Measurements from ENCODE around the gene FTCD. TPM values are rescaled to one million over a fixed set of nuclear protein-coding genes. Genes with fewer than 3 reads are reported as not detected.

The FTCD gene
- total and polyA plus RNA-seq, 9 of the 15 experiments (the other 6 are each of a cell fraction or from before 2014, with no cell fraction given), result 0.11 to 1.6 (median 0.67) TPM; not detected in 5

DNA sequence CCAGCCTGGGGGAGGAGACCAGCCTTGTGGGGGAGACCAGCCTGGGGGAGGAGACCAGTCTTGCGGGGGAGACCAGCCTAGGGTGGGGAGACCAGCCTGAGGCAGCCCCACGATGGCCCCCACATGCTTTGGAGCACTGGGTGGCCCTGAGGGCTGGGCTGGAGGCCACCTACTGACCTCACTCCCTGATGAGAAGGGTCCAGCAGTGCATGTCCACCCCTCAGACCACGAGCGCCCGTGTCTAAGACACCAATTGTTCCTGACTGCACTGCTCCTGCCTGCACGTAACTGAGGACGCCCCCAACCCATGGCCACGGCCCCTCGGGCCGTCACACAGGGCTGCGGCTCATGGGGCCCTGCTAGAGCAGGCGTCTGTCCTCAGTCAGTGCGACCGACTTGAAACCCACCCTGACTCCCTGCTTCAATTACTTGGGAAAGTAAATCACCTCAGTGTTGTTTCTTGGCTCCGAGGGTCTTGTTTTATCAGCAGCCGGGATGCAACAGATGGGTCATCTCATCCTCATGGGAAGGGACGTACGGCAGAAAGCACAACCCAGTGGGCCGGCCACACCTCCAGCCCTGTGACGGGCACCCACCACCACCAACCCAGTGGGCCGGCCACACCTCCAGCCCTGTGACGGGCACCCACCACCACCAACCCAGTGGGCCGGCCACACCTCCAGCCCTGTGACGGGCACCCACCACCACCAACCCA lies 28.7 kb upstream of the FTCD start, which contains the start of gene SPATC1L (continued):
- TF ChIP-seq POLR2H (tag; IDR thresholded peaks at IDR 0.05; ENCODE audit: low read depth) (no peak), RAD21 (CRISPR knock-in tag; conservative IDR thresholded peaks at IDR 0.05 in 1 of 2, IDR thresholded peaks at IDR 0.05 in 1 of 2) (no peak), ZKSCAN1 (IDR thresholded peaks at IDR 0.05; ENCODE audit: low read depth, low read length) (no peak), SRSF9 (IDR thresholded peaks at IDR 0.05; ENCODE audit: borderline replicate concordance, low read depth, low read length) (no peak), RAD51 (IDR thresholded peaks at IDR 0.05; ENCODE audit: borderline replicate concordance, low read depth) (no peak), GABPB2 (CRISPR knock-in tag; conservative IDR thresholded peaks at IDR 0.05) (no peak), ZBED1 (IDR thresholded peaks at IDR 0.05) (no peak), RBM22 (IDR thresholded peaks at IDR 0.05; ENCODE audit: low read depth, low read length, poor library complexity, severe bottlenecking) (no peak), ZNF347 (CRISPR knock-in tag; IDR thresholded peaks at IDR 0.05; ENCODE audit: low read depth) (no peak), GABPA (tag; conservative IDR thresholded peaks at IDR 0.05; ENCODE audit: low read depth) (no peak), ETV1 (tag; conservative IDR thresholded peaks at IDR 0.05; ENCODE audit: low read depth) (no peak)
- TF ChIP-seq, protein P1, sequence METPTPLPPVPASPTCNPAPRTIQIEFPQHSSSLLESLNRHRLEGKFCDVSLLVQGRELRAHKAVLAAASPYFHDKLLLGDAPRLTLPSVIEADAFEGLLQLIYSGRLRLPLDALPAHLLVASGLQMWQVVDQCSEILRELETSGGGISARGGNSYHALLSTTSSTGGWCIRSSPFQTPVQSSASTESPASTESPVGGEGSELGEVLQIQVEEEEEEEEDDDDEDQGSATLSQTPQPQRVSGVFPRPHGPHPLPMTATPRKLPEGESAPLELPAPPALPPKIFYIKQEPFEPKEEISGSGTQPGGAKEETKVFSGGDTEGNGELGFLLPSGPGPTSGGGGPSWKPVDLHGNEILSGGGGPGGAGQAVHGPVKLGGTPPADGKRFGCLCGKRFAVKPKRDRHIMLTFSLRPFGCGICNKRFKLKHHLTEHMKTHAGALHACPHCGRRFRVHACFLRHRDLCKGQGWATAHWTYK (CRISPR knock-in tag; IDR thresholded peaks at IDR 0.05), result 0 out of 2 replicates have a peak, but pooled peaks have one; percentile 27
- TF ChIP-seq, protein P2, sequence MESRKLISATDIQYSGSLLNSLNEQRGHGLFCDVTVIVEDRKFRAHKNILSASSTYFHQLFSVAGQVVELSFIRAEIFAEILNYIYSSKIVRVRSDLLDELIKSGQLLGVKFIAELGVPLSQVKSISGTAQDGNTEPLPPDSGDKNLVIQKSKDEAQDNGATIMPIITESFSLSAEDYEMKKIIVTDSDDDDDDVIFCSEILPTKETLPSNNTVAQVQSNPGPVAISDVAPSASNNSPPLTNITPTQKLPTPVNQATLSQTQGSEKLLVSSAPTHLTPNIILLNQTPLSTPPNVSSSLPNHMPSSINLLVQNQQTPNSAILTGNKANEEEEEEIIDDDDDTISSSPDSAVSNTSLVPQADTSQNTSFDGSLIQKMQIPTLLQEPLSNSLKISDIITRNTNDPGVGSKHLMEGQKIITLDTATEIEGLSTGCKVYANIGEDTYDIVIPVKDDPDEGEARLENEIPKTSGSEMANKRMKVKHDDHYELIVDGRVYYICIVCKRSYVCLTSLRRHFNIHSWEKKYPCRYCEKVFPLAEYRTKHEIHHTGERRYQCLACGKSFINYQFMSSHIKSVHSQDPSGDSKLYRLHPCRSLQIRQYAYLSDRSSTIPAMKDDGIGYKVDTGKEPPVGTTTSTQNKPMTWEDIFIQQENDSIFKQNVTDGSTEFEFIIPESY (CRISPR knock-in tag; IDR thresholded peaks at IDR 0.05), result no peak
- TF ChIP-seq, protein P3, sequence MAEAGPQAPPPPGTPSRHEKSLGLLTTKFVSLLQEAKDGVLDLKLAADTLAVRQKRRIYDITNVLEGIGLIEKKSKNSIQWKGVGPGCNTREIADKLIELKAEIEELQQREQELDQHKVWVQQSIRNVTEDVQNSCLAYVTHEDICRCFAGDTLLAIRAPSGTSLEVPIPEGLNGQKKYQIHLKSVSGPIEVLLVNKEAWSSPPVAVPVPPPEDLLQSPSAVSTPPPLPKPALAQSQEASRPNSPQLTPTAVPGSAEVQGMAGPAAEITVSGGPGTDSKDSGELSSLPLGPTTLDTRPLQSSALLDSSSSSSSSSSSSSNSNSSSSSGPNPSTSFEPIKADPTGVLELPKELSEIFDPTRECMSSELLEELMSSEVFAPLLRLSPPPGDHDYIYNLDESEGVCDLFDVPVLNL (CRISPR knock-in tag; IDR thresholded peaks at IDR 0.05; ENCODE audit: low read depth), result no peak
